Fibroblast of pulmonary artery (primary cell): ENCODE measurements around the gene TREM2.

Experiments
- DNase-seq: peaks from one replicate; pipeline ENCODE4 v3.0.0-alpha.2; 2010; ENCODE audit warnings: low read depth
- H3K4me3 ChIP-seq: replicated peaks from 2 replicates; pipeline ENCODE4 v1.5.1; 2011; ENCODE audit warnings: low read depth, mild to moderate bottlenecking, control low read depth, low read length, moderate library complexity
- TF ChIP-seq, protein P1 (sequence below): IDR thresholded peaks from 2 replicates; pipeline ENCODE4 v1.5.1; 2011; ENCODE audit warnings: mild to moderate bottlenecking, control low read depth, low read length, inconsistent platforms; ENCODE audit errors: missing control alignments

The TREM2 gene

DNA sequence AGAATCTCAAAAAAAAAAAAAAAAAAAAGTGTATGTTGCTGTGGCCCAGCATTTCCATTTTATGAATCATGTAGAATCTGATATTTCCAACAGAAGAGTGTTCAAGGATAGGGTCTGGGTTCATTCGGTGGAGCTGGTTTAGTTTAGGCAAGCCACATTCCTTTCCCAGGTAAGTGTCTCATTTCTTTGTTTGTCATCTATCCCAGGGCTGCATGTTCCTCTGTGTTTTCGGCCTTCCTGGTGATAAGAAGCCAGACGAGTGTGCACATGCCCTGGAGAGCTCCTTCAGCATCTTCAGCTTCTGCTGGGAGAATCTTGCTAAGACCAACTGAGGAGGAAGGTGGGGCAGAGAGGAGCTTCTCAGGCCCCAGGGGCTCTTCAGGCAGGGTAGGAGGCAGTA lies 51.9 kb downstream of the TREM2 start:
- DNase-seq, result no peak
- H3K4me3 ChIP-seq, result no peak overlapping the region
- TF ChIP-seq, protein P1, sequence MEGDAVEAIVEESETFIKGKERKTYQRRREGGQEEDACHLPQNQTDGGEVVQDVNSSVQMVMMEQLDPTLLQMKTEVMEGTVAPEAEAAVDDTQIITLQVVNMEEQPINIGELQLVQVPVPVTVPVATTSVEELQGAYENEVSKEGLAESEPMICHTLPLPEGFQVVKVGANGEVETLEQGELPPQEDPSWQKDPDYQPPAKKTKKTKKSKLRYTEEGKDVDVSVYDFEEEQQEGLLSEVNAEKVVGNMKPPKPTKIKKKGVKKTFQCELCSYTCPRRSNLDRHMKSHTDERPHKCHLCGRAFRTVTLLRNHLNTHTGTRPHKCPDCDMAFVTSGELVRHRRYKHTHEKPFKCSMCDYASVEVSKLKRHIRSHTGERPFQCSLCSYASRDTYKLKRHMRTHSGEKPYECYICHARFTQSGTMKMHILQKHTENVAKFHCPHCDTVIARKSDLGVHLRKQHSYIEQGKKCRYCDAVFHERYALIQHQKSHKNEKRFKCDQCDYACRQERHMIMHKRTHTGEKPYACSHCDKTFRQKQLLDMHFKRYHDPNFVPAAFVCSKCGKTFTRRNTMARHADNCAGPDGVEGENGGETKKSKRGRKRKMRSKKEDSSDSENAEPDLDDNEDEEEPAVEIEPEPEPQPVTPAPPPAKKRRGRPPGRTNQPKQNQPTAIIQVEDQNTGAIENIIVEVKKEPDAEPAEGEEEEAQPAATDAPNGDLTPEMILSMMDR, result no peak
